Measurements from ENCODE around the gene UNC5A.

Gene UNC5A

DNA sequence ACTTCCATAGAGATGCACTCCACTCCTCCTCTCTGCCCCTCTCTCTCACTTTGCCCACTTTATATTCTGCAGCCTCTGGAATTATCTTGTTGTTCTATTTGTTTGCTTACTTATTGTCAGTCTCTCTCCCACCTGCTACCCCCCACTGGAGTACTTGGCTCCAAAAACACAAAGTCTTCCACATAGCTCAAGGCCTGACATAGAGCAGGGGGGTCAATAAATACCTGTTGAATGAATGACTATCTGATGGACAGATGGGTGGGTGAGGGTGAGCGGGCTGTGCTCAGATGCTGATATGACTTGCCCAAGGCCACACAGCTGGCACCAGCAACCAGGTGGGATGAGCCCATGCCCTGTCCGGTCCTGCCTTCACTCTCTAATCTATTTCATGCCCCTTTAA lies 13.4 kb upstream of the UNC5A start:
- Histone ChIP-seq H3K27me3 (replicated peaks; ENCODE audit: control insufficient read depth, insufficient read depth, low read length) (no peaks in the 10 kb centered on the region; the same call in 1 of the 2 replicates), H3K4me3 (replicated peaks; ENCODE audit: low read depth, low read length) (no peak overlapping the region), H3K36me3 (ENCODE audit: control insufficient read depth, insufficient read depth, low read length) (no peaks in the 10 kb centered on the region)
- DNase-seq (ENCODE audit: extremely low read depth, insufficient read length) = no peak
- TF ChIP-seq, protein P1, sequence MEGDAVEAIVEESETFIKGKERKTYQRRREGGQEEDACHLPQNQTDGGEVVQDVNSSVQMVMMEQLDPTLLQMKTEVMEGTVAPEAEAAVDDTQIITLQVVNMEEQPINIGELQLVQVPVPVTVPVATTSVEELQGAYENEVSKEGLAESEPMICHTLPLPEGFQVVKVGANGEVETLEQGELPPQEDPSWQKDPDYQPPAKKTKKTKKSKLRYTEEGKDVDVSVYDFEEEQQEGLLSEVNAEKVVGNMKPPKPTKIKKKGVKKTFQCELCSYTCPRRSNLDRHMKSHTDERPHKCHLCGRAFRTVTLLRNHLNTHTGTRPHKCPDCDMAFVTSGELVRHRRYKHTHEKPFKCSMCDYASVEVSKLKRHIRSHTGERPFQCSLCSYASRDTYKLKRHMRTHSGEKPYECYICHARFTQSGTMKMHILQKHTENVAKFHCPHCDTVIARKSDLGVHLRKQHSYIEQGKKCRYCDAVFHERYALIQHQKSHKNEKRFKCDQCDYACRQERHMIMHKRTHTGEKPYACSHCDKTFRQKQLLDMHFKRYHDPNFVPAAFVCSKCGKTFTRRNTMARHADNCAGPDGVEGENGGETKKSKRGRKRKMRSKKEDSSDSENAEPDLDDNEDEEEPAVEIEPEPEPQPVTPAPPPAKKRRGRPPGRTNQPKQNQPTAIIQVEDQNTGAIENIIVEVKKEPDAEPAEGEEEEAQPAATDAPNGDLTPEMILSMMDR (IDR thresholded peaks at IDR 0.05; ENCODE audit: insufficient read depth, low read length, poor library complexity, severe bottlenecking) = no peak

DNA sequence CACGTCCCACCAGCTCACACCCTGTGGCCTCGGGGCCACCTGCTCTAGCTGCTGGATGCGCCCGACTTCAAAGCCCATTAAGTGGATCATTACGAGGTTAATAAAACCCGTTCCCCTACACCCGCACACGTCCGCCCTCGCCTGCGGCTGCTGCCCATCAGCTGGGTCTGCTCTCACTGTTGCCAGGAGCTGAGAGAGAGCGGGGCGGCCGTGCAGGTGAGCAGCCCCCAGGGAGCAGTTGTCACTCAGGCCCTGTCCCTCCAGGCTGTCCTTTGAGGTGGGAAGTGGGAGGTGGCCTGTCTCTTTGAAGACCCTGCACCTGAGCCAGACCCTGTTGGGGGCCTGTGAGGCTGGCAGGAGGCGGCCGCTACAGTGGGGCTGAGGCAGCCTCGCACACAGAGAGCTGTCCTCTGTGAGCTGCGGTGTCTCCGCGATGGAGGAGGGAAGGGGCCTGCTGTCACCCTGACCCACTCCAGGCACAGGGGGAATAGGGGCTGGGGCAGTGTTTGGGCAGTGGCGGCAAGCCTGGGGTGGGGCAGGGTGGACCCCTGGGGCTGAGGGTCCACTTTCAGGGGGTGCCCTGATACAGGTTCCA lies 12.8 kb upstream of the UNC5A start:
- TF ChIP-seq, protein P1 (IDR thresholded peaks at IDR 0.05; ENCODE audit: insufficient read depth, low read length, poor library complexity, severe bottlenecking) = no peak
- no peak for DNase-seq (ENCODE audit: extremely low read depth, insufficient read length)
- H3K27me3 ChIP-seq (replicated peaks; ENCODE audit: control insufficient read depth, insufficient read depth, low read length) = no peaks in the 10 kb centered on the region; the same call in 1 of the 2 replicates
- no peaks in the 10 kb centered on the region for H3K36me3 ChIP-seq (ENCODE audit: control insufficient read depth, insufficient read depth, low read length)
- no peak overlapping the region for H3K4me3 ChIP-seq (replicated peaks; ENCODE audit: low read depth, low read length)

DNA sequence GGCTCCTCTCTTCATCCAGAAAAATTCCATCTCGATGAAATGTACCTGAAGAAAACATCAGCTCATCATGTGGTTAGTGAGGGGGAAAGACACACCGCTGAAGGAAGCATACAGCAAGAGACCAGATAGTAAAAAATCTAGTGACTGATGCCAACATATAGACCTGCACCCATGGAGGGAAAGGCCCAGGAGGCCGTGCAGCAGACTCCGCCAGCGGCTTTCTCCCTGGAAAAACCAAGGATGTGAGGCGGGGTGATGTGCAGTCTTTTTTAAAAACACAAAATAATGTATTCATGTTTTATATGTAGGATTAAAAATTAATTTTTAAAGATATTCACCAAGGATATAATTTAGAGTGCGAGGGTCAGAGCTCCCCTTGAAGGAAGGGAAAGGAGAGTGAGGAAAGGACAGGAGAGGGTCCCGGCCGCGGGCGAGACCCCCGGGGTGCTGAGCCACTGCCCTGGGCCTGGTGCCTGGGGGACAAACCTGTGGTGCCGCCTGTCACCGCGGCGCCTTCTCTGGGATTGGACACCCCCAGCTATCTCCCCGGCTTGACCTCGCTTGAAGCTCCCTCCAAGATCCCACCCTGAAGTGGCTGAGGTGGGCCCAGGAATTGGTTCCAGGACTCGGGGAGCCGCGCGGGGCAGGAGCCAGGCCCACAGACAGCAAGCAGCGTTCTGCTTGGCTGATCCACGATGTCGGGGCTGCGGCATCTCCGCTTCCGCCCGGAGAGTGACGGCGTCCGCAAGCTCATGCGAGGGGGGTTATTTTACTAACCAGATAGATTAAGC lies 12.1 kb upstream of the UNC5A start:
- DNase-seq (ENCODE audit: extremely low read depth, insufficient read length) = no peak
- H3K36me3 ChIP-seq (ENCODE audit: control insufficient read depth, insufficient read depth, low read length) = no peaks in the 10 kb centered on the region
- H3K27me3 ChIP-seq (replicated peaks; ENCODE audit: control insufficient read depth, insufficient read depth, low read length) = no peaks in the 10 kb centered on the region; the same call in 1 of the 2 replicates
- H3K4me3 ChIP-seq (replicated peaks; ENCODE audit: low read depth, low read length) = no peak overlapping the region
- TF ChIP-seq, protein P1 (IDR thresholded peaks at IDR 0.05; ENCODE audit: insufficient read depth, low read length, poor library complexity, severe bottlenecking) = no peak

DNA sequence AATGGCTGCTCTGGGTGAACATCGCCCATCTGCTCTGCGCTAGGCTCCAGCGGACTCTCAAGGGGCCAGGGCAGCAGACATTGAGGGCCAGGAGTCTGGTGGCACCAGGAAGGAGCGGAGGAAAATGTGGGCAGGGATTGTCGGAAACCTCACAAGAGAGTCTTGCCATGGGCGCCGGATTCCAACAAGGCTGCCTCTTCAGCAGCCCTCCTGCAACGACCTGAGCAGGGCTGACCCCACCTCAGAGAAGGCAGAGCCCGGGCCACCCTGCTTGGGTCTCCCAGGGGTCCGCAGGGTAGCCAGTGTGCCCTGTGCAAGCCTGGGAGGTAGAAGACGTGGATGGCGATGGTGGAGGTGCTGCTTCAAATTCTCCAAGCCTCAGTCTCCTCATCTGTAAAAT lies 11.4 kb upstream of the UNC5A start:
- H3K27me3 ChIP-seq (replicated peaks; ENCODE audit: control insufficient read depth, insufficient read depth, low read length) = no peaks in the 10 kb centered on the region; the same call in 1 of the 2 replicates
- H3K36me3 ChIP-seq (ENCODE audit: control insufficient read depth, insufficient read depth, low read length) = no peaks in the 10 kb centered on the region
- TF ChIP-seq, protein P1 (IDR thresholded peaks at IDR 0.05; ENCODE audit: insufficient read depth, low read length, poor library complexity, severe bottlenecking) = no peak
- DNase-seq (ENCODE audit: extremely low read depth, insufficient read length) = no peak
- H3K4me3 ChIP-seq (replicated peaks; ENCODE audit: low read depth, low read length) = no peak overlapping the region

DNA sequence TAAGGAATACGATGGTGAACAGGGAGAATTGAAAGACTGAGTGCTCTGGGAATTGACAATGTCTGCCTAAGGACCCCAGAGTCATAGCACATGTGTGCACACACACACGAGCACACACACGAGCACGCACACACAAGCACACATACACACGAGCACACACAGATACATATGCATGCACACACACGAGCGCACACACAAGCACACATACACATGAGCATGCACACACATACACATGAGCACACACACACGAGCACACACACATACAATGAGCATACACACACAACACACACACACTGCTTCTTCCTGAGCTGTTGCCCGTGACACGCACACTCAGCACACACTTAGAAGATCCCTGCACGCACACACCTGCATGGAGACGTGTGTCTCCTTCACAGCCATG lies 10.9 kb upstream of the UNC5A start:
- no peak for DNase-seq (ENCODE audit: extremely low read depth, insufficient read length)
- no peaks in the 10 kb centered on the region for H3K36me3 ChIP-seq (ENCODE audit: control insufficient read depth, insufficient read depth, low read length)
- H3K4me3 ChIP-seq (replicated peaks; ENCODE audit: low read depth, low read length) = no peak overlapping the region
- H3K27me3 ChIP-seq (replicated peaks; ENCODE audit: control insufficient read depth, insufficient read depth, low read length) = no peaks in the 10 kb centered on the region; the same call in 1 of the 2 replicates
- TF ChIP-seq, protein P1 (IDR thresholded peaks at IDR 0.05; ENCODE audit: insufficient read depth, low read length, poor library complexity, severe bottlenecking) = no peak

Data from GM06990 (cell line).